NCI-H128 (cell line): ENCODE measurements around the gene MUC5AC.

Experiments
- DNase-seq: peaks from one replicate; lab custom pipeline; 2025; ENCODE audit not compliant: unreplicated experiment; lab: John Stamatoyannopoulos, UW

Gene MUC5AC

DNA sequence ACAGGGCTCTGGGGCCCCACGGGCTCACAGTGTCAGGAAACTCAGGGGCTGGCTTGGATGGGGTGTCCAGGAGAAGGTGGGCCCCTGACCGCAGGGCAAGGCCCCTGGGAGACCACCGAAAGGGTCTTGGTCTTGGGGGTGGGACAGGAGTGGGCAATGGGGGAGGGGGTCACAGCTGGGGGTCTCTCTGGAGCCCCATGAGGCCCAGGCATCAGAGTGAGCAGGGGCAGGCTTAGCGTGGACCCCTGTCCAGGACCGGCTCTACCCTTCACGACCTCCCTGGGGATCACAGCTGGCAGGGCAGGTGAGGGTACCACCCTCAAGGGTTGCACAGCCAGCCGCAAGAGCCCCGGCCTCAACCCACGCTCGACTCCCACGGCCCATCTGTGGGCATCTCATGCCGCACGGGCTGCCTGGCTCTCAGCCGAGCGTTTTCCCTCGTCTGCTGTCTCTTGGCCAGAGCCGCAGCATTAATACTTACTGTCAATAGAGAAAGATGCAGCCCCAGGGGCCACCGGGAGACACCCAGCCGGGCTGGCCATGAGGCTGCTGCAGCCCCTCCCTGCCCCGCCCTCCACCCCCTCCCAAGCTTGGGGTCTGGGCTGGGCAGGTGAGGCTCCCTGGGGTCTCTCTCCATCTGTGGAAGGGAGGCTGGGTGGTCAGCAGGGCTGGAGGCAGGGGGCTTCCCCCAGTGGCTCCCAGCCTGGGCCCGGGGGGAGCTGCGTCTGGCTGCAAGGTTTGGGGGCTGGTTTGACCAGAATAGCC, 65.8 kb downstream of the MUC5AC start:
- DNase-seq = no peak

- DNase-seq = no peak
These were observed 66.3 kb downstream of the MUC5AC start for GRCh38 chr11:1224111-1224490.

GRCh38 chr11:1224491-1225385, 67.0 kb downstream of the MUC5AC start:
- DNase-seq = no peak

- no peak for DNase-seq
These were observed 67.9 kb downstream of the MUC5AC start for GRCh38 chr11:1225386-1226225.

DNA sequence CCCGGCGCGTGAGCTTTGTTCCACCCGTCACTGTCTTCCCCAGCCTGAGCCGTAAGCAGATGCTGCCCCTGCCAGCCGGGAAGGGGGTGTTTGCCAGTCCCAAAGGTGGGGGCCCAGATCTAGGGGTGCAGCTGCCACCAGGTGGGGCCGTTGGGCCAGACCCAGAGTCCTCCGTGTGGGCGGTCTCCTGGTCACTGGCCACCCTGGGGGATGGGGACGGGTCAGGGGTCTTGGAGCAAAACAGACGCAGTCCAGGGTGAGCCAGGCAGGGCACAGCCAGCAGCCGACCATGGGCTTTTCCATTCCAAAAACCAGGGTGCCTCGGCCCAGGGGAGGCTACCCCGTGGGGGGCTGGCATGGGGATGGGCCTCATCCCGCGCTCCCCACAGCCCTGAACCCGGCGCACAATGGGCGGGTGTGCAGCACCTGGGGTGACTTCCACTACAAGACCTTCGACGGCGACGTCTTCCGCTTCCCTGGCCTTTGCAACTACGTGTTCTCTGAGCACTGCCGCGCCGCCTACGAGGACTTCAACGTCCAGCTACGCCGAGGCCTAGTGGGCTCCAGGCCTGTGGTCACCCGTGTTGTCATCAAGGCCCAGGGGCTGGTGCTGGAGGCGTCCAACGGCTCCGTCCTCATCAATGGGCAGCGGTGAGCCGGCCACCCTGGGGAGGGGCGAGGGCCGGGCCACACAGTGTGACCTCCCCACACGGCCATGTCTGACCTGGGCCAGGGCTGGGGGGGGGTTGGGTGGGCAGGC, 68.7 kb downstream of the MUC5AC start:
- DNase-seq = no peak

DNA sequence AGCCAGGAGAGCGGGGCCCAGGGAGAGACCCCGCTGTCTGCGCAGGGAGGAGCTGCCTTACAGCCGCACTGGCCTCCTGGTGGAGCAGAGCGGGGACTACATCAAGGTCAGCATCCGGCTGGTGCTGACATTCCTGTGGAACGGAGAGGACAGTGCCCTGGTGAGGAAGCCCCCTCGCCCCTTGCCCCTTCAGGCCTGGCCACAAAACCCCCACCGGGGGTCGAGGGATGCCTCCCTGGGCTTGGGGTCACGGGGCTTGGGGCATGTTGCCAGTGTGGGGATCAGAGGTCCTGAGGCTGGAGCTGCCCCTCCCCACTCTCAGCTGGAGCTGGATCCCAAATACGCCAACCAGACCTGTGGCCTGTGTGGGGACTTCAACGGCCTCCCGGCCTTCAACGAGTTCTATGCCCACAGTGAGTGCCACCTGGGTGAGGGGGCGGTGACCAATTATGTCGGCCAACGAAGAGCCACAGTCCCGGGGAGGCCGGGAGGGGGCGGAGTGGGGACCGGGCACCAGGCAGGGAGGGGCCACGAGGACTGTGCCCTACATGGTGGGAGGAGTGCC, 69.3 kb downstream of the MUC5AC start:
- no peak for DNase-seq

DNA sequence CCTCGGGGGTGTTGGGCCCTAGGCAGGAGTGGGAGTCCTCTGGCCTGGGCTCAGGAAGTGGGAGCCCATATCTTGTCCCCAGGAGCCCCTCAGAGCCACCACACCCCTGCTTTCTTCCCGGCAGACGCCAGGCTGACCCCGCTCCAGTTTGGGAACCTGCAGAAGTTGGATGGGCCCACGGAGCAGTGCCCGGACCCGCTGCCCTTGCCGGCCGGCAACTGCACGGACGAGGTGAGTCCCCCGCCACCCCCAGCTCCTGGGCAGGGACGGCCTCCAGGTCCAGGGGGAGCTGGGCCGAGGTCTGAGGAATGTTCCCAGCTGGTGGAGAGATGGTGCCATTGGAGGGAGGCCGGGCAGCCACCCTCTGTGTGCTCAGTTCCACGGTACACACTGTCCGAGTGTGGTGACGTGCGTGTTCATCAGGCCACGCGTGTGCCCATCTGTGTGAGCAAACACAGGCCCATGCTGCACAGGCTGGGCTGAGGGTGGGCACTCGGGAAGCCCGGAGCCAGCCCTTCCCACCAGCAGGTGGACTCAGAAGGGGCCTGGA, 69.9 kb downstream of the MUC5AC start:
- DNase-seq = no peak

- DNase-seq = no peak
These were observed 70.5 kb downstream of the MUC5AC start for GRCh38 chr11:1228101-1228821.

DNA sequence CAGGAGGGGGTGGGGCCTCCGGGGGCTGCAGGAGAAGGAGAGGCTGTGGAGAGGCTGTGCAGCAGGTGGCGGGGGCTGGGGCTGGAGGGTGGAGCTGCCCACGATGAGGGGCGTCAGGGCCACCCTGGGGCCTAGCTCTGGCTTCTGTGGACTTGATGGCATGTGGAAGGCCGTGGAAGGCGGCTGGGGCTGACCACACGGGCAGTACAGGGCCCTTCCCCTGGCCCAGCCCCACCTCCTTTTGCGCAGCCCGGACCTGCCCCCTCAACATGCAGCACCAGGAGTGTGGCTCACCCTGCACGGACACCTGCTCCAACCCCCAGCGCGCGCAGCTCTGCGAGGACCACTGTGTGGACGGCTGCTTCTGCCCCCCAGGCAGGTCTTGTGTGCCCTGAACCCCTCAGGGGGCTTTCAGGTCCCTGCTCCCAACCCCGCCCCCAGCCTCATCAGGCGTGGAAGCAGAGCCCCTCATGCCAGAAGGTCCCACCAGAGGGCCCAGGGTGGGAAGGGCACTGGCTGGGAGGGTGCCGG, 71.2 kb downstream of the MUC5AC start:
- no peak for DNase-seq

DNA sequence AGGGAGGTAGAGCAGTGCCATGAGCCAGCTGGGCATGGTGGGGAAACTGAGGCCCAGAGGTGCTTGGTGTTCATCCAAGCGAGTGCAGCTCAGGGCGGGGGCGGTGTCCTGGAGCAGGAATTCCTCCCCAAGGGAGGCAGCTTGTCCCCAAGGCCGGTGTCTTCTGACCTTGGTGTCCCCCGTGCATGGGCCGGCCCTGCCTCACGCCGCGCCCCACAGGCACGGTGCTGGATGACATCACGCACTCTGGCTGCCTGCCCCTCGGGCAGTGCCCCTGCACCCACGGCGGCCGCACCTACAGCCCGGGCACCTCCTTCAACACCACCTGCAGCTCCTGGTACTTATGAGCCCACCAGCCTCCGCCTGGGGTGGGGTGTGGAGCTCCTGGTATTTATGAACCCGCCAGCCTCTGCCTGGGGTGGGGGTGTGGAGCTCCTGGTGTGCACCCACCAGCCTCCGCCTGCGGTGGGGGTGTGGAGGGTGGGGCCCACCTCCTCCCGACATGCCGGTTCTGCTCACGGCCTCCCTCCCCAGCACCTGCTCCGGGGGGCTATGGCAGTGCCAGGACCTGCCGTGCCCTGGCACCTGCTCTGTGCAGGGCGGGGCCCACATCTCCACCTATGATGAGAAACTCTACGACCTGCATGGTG, 71.8 kb downstream of the MUC5AC start:
- no peak for DNase-seq

DNA sequence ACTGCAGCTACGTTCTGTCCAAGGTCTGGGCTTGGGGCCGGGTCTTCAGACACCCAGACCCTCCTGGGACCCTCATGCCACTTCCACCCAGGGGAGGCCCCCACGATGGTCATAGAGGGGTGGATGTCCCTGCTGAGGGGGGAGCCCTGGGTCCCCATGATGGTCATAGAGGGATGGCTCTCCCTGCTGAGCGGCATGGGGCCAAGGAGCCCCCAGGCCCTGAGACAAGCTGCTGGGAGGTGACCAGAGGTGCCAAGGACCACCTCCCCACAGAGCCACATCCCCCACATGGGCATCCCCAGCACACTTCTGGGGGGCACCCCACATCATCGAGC, 72.3 kb downstream of the MUC5AC start:
- no peak for DNase-seq

DNA sequence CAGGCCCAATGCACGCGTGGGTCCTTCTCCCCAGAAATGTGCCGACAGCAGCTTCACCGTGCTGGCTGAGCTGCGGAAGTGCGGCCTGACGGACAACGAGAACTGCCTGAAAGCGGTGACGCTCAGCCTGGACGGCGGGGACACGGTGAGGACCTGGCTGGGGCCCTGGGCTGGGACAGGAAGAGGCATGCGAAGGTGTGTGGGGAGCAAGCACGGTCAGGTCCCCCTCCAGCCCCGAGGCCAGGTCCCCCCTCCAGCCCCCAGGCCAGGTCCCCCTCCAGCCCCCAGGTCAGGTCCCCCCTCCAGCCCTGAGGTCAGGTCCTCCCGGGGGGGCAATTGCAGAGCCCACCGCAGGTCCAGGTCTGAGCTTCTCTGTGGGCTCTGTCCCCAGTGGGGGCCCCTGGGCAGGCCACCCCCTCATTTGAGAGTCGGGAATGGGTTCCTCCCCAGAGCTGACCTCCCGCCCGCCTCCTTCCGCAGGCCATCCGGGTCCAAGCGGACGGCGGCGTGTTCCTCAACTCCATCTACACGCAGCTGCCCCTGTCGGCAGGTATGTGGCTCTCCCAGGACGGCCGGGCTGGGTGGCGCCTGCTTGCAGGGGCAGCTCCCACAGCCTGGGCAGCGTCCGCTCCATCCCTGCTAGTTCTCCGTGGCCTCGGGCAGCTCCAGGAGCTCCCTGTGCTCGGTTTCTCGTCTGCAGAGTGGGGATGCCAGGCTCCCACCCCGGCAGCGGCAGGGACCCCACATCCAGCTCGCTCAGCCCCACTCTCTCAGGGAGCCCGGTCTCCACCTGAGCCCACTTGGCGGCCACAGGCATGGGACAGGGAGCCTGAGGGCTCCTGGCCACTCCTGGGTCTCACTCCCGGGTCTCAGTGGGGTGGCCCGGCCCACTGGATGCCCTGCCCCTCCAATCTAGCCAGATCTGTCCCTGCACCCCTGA, 73.0 kb downstream of the MUC5AC start:
- DNase-seq = no peak

DNA sequence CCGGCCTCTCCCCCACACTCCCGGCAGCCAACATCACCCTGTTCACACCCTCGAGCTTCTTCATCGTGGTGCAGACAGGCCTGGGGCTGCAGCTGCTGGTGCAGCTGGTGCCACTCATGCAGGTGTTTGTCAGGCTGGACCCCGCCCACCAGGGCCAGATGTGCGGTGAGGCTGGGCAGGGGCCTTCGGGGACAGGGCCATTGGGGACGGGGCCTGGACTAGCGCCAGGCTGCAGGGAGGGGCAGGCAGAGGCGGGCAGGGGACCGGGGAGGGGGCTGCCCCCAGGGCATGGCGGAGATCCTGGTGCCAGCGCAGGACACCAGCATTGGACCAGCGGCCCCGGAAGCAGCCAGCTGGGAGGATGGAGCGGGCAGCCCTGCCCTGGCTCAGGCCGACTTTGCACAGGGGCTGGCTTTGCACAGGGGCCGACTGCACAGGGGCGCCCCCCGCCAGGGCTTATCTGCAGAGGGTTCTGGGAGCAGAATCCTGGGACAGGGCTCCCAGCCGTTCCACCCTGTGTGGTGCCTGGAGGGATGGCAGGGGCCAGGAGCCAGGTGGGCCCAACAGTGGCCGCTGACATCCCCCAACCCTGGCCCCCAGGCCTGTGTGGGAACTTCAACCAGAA, 73.8 kb downstream of the MUC5AC start:
- DNase-seq = no peak

DNA sequence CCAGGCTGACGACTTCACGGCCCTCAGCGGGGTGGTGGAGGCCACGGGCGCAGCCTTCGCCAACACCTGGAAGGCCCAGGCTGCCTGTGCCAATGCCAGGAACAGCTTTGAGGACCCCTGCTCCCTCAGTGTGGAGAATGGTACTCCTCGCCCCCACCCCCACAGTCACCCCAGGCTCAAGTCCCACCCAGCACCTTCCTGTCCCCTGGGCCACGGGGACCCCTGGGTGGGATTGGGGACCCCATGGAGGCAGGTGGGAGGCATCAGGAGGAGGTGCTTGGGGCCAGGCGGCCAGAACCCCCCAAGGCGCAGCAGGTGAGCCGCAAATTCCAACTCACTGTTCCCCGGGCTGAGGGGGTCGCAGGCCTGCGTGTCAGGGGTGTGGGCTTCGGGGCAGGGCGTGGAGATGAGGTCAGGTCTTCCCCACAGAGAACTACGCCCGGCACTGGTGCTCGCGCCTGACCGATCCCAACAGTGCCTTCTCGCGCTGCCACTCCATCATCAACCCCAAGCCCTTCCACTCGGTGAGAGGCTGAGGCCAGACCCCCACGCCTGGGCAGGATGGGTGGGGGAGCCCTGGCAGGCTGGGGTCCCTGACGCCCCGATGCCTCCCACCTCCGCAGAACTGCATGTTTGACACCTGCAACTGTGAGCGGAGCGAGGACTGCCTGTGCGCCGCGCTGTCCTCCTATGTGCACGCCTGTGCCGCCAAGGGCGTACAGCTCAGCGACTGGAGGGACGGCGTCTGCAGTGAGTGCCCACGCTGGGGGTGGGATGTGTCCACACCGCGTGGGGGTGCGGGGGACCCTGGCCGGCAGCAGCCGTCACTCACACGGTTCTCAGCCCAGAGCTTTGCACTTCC, 74.5 kb downstream of the MUC5AC start:
- DNase-seq = no peak

- no peak for DNase-seq
These were observed 75.1 kb downstream of the MUC5AC start for GRCh38 chr11:1232883-1233321.

DNA sequence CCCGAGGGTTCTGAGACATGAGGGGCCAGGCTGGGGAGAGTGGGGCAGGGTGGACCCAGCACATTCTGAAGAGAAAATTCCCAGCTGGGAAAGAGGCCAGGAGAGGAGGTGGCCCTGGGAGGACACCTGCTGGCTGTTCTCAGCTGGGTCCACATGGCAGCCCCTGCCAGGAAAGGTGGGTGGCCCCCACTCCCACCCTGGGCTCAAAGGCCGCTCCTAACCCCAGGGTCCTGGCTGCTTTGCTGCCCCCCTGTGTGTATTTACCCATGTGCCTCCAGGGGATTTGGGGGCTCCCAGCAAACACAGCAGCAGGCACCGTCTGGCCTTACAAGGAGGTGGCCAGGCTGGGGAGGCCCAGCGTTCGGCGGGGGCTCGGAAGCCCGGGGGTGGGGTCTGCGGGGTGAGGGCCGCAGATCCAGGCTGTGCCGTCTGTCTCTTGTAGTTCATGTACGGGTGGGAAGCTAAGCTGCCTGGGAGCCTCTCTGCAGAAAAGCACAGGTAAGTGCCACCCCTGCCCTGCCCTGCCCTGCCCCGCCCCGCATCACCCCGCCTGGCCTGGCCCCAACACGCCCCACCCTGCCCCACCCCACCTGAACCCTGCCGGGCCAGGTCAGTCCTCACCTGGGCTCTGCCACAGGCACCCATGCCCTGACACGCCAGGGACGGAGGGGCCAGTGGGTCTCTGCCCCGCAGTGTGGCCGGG, 75.7 kb downstream of the MUC5AC start:
- no peak for DNase-seq
